Stomach (tissue), 4 donors: ENCODE measurements around the gene ZFAND5.

Experiments
- EP300 ChIP-seq: sonication (generic); formaldehyde crosslinking; IDR thresholded peaks from one replicate; pipeline ENCODE4 v1.6.1; 2017; ENCODE audit warnings: antibody characterized with exemption
- POLR2A ChIP-seq, 4 donors: fragments of 450-650 bp; IDR thresholded peaks; one replicate each; pipeline ENCODE4 v1.6.1; 2016; ENCODE audit warnings: antibody characterized with exemption in 4 of 4, control low read depth in 2 of 4, mild to moderate bottlenecking in 1 of 4, moderate library complexity in 1 of 4
- TF ChIP-seq, protein P1 (sequence below), 7 experiments: fragments of 450-650 bp in 4 of 7; fragments of 200-600 bp in 3 of 7; sonication (generic) in 3 of 7; IDR thresholded peaks; one replicate each; pipeline ENCODE4 v1.5.1; 2016 to 2019; ENCODE audit warnings: antibody characterized with exemption in 7 of 7, control low read depth in 2 of 7, mild to moderate bottlenecking in 1 of 7

DNA sequence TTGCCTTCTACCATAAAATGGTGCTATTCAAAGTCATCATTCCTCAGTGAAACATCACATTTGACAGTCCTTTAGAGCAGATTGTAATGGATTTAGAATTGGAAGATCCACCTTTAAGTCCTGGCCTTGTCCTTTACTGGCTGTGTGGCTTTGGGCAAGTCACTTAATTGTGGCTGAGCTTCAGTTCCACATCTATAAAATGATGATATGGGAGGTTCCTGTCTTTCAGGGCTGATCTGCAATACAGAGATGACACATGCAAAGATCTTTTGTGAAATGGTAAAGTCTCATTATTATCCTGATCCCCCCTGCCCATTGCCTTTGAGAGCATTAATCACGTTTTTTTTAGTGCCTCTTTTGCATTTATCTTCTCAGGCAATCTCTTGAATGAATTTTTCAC lies 58.2 kb downstream of the ZFAND5 start:
- TF ChIP-seq, protein P1, sequence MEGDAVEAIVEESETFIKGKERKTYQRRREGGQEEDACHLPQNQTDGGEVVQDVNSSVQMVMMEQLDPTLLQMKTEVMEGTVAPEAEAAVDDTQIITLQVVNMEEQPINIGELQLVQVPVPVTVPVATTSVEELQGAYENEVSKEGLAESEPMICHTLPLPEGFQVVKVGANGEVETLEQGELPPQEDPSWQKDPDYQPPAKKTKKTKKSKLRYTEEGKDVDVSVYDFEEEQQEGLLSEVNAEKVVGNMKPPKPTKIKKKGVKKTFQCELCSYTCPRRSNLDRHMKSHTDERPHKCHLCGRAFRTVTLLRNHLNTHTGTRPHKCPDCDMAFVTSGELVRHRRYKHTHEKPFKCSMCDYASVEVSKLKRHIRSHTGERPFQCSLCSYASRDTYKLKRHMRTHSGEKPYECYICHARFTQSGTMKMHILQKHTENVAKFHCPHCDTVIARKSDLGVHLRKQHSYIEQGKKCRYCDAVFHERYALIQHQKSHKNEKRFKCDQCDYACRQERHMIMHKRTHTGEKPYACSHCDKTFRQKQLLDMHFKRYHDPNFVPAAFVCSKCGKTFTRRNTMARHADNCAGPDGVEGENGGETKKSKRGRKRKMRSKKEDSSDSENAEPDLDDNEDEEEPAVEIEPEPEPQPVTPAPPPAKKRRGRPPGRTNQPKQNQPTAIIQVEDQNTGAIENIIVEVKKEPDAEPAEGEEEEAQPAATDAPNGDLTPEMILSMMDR (IDR thresholded peaks at IDR 0.05), result no peak
- no peak for TF ChIP-seq POLR2A (IDR thresholded peaks at IDR 0.05)
- no peak for TF ChIP-seq EP300
